Measurements from ENCODE around the gene DYRK4. TPM values are rescaled to one million over a fixed set of nuclear protein-coding genes. Genes with fewer than 3 reads are reported as not detected.

DYRK4 gene
- total and polyA plus RNA-seq, 12 donors, result 24.2 to 123 (median 45.9) TPM

DNA sequence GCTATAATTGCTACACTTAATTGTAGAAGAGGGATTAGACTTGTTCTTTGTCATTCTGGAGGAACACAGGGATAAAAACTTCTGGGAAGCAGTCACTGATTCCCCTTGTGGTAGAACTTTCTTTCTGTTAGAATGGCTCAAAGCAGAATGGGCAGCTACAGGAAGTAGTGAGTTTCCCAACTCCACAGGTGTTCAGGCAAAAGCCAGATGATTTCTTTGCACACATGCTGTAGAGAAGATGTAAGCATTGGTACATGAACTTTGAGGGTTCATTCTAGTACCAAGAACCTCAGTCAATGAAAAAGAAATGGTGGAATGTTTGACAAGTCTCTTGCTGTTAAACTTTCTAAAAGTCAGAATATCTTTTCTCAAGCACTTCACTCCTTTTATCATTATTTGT, 91.2 kb downstream of the DYRK4 start:
- no peak overlapping the region for H3K27ac ChIP-seq
- H3K36me3 ChIP-seq (replicated peaks in 1 of 2), result peaks cover 0 to 36% of the 10 kb centered on the region in 2 donors
- H3K9me3 ChIP-seq (replicated peaks in 1 of 3), result no peaks in the 10 kb centered on the region
- H3K27me3 ChIP-seq, result no peaks in the 10 kb centered on the region
- DNase-seq, result no peak
- no peak for TF ChIP-seq POLR2A (IDR thresholded peaks at IDR 0.05)
- TF ChIP-seq, protein P1, sequence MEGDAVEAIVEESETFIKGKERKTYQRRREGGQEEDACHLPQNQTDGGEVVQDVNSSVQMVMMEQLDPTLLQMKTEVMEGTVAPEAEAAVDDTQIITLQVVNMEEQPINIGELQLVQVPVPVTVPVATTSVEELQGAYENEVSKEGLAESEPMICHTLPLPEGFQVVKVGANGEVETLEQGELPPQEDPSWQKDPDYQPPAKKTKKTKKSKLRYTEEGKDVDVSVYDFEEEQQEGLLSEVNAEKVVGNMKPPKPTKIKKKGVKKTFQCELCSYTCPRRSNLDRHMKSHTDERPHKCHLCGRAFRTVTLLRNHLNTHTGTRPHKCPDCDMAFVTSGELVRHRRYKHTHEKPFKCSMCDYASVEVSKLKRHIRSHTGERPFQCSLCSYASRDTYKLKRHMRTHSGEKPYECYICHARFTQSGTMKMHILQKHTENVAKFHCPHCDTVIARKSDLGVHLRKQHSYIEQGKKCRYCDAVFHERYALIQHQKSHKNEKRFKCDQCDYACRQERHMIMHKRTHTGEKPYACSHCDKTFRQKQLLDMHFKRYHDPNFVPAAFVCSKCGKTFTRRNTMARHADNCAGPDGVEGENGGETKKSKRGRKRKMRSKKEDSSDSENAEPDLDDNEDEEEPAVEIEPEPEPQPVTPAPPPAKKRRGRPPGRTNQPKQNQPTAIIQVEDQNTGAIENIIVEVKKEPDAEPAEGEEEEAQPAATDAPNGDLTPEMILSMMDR (IDR thresholded peaks at IDR 0.05), result no peak
- peaks cover under 1 to 22% of the 10 kb centered on the region in 2 donors for H3K4me1 ChIP-seq (replicated peaks in 1 of 2)
- no peak overlapping the region for H3K4me3 ChIP-seq
- intact Hi-C loops (cut with DNase I), result no loop called here

DNA sequence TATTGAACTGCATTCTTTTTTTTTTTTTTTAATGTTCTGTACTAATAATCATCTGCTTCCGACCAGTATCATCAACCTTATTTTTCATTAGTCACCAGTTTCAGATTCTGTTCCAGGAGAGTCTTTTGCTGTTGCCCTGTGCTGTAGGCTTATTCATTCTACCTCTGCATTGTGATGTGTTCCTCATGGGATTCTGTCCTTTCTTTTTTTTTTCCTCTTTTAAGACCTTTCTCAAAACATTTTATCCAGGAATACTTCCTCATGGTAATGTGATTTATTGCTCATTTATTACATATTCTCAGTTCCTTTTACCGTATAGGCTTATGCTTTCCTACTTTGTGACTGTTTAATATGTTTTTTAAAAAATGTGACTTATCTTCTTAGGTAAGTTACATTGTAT, 91.7 kb downstream of the DYRK4 start:
- H3K9me3 ChIP-seq (replicated peaks in 1 of 3), result no peaks in the 10 kb centered on the region
- intact Hi-C loops (cut with DNase I), result no loop called here
- TF ChIP-seq, protein P1 (IDR thresholded peaks at IDR 0.05), result no peak
- TF ChIP-seq POLR2A (IDR thresholded peaks at IDR 0.05), result no peak
- H3K27ac ChIP-seq, result no peak overlapping the region
- peaks cover 0 to 22% of the 10 kb centered on the region in 2 donors for H3K4me1 ChIP-seq (replicated peaks in 1 of 2)
- no peaks in the 10 kb centered on the region for H3K27me3 ChIP-seq
- no peak for DNase-seq
- WGBS, 4 donors, result 59 to 66% (median 63%) methylated on average over 2 of the region's 2 CpGs
- H3K36me3 ChIP-seq (replicated peaks in 1 of 2), result peaks cover 0 to 40% of the 10 kb centered on the region in 2 donors
- H3K4me3 ChIP-seq, result no peak overlapping the region

Other genes starting within 250 kb of the DYRK4 start
- gene TIGAR, start 241.0 kb upstream of the DYRK4 start, total RNA-seq, result 10 to 100 TPM in 5 of 9 donors, 1 to 10 TPM in 4; 2.5 to 20.5 (median 10.7) TPM
- 10 to 100 TPM in 1 of 3 donors, 1 to 10 TPM in 2; 2.5 to 28.2 (median 5.1) TPM for gene TIGAR, start 241.0 kb upstream of the DYRK4 start, polyA plus RNA-seq
- under 1 TPM in 1 of 9 donors, not detected in 8; 0.58 TPM for gene FGF23, start 182.5 kb upstream of the DYRK4 start, total RNA-seq
- under 1 TPM in 1 of 3 donors, not detected in 2; 0.13 TPM for gene FGF23, start 182.5 kb upstream of the DYRK4 start, polyA plus RNA-seq
- not detected for gene FGF6, start 116.4 kb upstream of the DYRK4 start, total RNA-seq
- not detected for gene FGF6, start 116.4 kb upstream of the DYRK4 start, polyA plus RNA-seq
- gene RAD51AP1, start 23.3 kb upstream of the DYRK4 start, total RNA-seq, result 10 to 100 TPM in 1 of 9 donors, 1 to 10 TPM in 6, under 1 TPM in 1, not detected in 1; 0.55 to 12.1 (median 2.3) TPM
- 1 to 10 TPM in 2 of 3 donors, under 1 TPM in 1; 0.57 to 3.2 (median 1.1) TPM for gene RAD51AP1, start 23.3 kb upstream of the DYRK4 start, polyA plus RNA-seq
- 1 to 10 TPM; 1.3 to 7.4 (median 3.1) TPM for gene AKAP3, start 86.8 kb downstream of the DYRK4 start, total RNA-seq
- 1 to 10 TPM in 2 of 3 donors, under 1 TPM in 1; 0.40 to 2.1 (median 1.5) TPM for gene AKAP3, start 86.8 kb downstream of the DYRK4 start, polyA plus RNA-seq
- gene NDUFA9, start 86.9 kb downstream of the DYRK4 start, total RNA-seq, result 100 to 1,000 TPM in 1 of 9 donors, 10 to 100 TPM in 8; 33.3 to 145 (median 81.4) TPM
- gene NDUFA9, start 86.9 kb downstream of the DYRK4 start, polyA plus RNA-seq, result 100 to 1,000 TPM in 1 of 3 donors, 10 to 100 TPM in 2; 52.9 to 103 (median 94.4) TPM
- gene GALNT8, start 158.2 kb downstream of the DYRK4 start, total RNA-seq, result 1 to 10 TPM in 3 of 9 donors, under 1 TPM in 4, not detected in 2; 0.04 to 3.1 (median 0.67) TPM
- 1 to 10 TPM; 3.0 to 4.9 (median 4.0) TPM for gene GALNT8, start 158.2 kb downstream of the DYRK4 start, polyA plus RNA-seq